Measurements from ENCODE around the gene GALNT18.

The GALNT18 gene

DNA sequence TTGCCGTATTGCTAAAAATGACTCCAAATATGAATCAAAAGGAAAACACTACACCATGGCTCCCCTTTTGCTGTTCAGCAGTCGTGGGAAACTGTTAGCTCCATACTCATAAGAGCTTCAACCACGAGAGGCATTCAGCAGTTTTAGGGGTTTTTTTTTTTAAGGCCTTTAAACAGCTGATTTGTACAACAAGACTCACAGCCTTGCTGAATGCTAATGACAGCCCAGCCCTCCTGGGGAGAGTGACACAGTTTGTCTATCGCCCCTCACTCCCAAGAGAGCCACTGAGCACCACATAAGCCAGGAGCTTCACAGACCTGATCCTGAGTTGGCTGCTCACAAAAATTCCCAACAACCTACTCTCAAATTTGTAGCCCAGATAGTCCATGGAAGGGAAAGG lies 32.4 kb downstream of the GALNT18 start (continued):
- TF ChIP-seq, protein P1, sequence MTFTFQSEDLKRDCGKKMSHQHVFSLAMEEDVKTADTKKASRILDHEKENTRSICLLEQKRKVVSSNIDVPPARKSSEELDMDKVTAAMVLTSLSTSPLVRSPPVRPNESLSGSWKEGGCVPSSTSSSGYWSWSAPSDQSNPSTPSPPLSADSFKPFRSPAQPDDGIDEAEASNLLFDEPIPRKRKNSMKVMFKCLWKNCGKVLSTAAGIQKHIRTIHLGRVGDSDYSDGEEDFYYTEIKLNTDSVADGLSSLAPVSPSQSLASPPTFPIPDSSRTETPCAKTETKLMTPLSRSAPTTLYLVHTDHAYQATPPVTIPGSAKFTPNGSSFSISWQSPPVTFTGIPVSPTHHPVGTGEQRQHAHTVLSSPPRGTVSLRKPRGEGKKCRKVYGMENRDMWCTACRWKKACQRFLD (tag by site-specific recombination; IDR thresholded peaks at IDR 0.05): no peak
- TF ChIP-seq ZNF626 (tag by site-specific recombination; IDR thresholded peaks at IDR 0.05): no peak
- TF ChIP-seq GLIS2 (tag by site-specific recombination; IDR thresholded peaks at IDR 0.05): no peak

DNA sequence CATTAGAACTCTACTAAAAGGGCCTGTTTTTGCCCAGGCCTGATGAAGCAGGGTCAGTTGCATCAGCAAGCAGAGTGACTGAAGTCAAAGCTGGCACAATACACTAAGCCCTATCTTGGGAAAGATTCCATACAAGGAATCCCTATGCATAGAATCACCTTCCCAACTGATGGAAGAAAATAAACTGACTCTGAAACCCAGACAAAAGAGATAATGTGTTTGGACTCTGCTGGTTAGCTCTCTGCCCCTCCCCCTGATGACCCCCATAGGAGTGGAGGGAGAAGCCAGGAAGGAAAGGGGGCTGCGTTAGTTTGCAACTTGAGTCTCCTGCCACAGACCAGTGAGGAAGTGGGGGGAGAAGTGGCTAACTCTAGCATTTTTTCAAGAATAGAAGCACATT lies 32.9 kb downstream of the GALNT18 start:
- Histone ChIP-seq H3K9me3 (ENCODE audit: control insufficient read depth, insufficient read depth, low read depth, low read length) (no peaks in the 10 kb centered on the region), H3K27ac (ENCODE audit: extremely low read depth, low read depth, low read length) (no peak overlapping the region), H3K36me3 (ENCODE audit: control insufficient read depth in 2 of 2, insufficient read depth in 1 of 2, low read length in 2 of 2) (no peaks in the 10 kb centered on the region), H3K4me3 (ENCODE audit: low read depth, low read length) (no peak overlapping the region), H3K4me1 (ENCODE audit: control insufficient read depth, insufficient read depth, low read length) (no peaks in the 10 kb centered on the region; the same call in 1 of the 2 replicates)
- no peak for TF ChIP-seq ZNF510 (tag by site-specific recombination; IDR thresholded peaks at IDR 0.05; ENCODE audit: insufficient replicate concordance)
- TF ChIP-seq GLIS1 (tag by site-specific recombination; IDR thresholded peaks at IDR 0.05): no peak
- TF ChIP-seq ZNF391 (tag by site-specific recombination; IDR thresholded peaks at IDR 0.05; ENCODE audit: borderline replicate concordance, low read depth): no peak
- TF ChIP-seq, protein P2, sequence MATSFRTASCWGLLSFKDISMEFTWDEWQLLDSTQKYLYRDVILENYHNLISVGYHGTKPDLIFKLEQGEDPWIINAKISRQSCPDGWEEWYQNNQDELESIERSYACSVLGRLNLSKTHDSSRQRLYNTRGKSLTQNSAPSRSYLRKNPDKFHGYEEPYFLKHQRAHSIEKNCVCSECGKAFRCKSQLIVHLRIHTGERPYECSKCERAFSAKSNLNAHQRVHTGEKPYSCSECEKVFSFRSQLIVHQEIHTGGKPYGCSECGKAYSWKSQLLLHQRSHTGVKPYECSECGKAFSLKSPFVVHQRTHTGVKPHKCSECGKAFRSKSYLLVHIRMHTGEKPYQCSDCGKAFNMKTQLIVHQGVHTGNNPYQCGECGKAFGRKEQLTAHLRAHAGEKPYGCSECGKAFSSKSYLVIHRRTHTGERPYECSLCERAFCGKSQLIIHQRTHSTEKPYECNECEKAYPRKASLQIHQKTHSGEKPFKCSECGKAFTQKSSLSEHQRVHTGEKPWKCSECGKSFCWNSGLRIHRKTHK (tag by site-specific recombination; IDR thresholded peaks at IDR 0.05): no peak
- TF ChIP-seq, protein P3, sequence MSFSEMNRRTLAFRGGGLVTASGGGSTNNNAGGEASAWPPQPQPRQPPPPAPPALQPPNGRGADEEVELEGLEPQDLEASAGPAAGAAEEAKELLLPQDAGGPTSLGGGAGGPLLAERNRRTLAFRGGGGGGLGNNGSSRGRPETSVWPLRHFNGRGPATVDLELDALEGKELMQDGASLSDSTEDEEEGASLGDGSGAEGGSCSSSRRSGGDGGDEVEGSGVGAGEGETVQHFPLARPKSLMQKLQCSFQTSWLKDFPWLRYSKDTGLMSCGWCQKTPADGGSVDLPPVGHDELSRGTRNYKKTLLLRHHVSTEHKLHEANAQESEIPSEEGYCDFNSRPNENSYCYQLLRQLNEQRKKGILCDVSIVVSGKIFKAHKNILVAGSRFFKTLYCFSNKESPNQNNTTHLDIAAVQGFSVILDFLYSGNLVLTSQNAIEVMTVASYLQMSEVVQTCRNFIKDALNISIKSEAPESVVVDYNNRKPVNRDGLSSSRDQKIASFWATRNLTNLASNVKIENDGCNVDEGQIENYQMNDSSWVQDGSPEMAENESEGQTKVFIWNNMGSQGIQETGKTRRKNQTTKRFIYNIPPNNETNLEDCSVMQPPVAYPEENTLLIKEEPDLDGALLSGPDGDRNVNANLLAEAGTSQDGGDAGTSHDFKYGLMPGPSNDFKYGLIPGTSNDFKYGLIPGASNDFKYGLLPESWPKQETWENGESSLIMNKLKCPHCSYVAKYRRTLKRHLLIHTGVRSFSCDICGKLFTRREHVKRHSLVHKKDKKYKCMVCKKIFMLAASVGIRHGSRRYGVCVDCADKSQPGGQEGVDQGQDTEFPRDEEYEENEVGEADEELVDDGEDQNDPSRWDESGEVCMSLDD (tag by site-specific recombination; IDR thresholded peaks at IDR 0.05): no peak
- TF ChIP-seq ZXDB (tag by site-specific recombination; IDR thresholded peaks at IDR 0.05): no peak
- no peak for TF ChIP-seq MZF1 (tag by site-specific recombination; IDR thresholded peaks at IDR 0.05; ENCODE audit: borderline replicate concordance)
- no peak for TF ChIP-seq ZNF169 (tag by site-specific recombination; IDR thresholded peaks at IDR 0.05)
- TF ChIP-seq ZFP69B (tag by site-specific recombination; IDR thresholded peaks at IDR 0.05): no peak
- TF ChIP-seq ZNF530 (tag by site-specific recombination; IDR thresholded peaks at IDR 0.05; ENCODE audit: low read depth): no peak
- TF ChIP-seq ZNF354C (tag by site-specific recombination; IDR thresholded peaks at IDR 0.05; ENCODE audit: borderline replicate concordance, low read depth): no peak
- TF ChIP-seq ZNF292 (tag by site-specific recombination; IDR thresholded peaks at IDR 0.05; ENCODE audit: borderline replicate concordance, low read depth): no peak
- TF ChIP-seq ZBTB8A (tag by site-specific recombination; IDR thresholded peaks at IDR 0.05): no peak
- CTCF ChIA-PET: no interaction called here
- POLR2A ChIA-PET: no interaction called here

DNA sequence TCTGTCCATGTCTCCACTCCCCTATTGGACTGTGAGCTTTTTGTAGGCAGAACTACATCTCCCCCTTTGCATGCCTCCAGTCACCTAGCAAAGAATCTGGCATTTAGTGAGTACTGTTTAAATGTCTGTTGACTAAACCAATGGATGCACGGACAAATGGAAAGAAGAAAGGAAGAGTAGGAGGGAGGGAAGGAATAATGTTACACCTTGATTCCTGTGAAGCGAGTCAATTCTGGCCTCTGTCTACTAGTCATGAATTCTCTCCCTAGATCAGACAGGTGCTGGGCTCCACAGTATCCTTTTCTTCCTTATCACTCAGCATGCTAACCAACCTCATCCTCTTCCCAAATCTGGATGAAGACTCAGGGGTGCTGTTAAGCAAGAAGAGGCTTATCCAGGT lies 33.6 kb downstream of the GALNT18 start:
- Histone ChIP-seq H3K9me3 (ENCODE audit: control insufficient read depth, insufficient read depth, low read depth, low read length) (no peaks in the 10 kb centered on the region), H3K4me3 (ENCODE audit: low read depth, low read length) (no peak overlapping the region), H3K27ac (ENCODE audit: extremely low read depth, low read depth, low read length) (no peak overlapping the region), H3K36me3 (ENCODE audit: control insufficient read depth in 2 of 2, insufficient read depth in 1 of 2, low read length in 2 of 2) (no peaks in the 10 kb centered on the region), H3K4me1 (ENCODE audit: control insufficient read depth, insufficient read depth, low read length) (no peaks in the 10 kb centered on the region; the same call in 1 of the 2 replicates)
- ChIA-PET CTCF (interaction anchor here (0.5 kb wide), 1 partner anchor 374 kb away, joined by 3 read pairs; no protein-coding TSS in a partner anchor), POLR2A (no interaction called here)
- TF ChIP-seq ZNF768 (tag by site-specific recombination; IDR thresholded peaks at IDR 0.05): no peak
- no peak for TF ChIP-seq ZNF133 (tag by site-specific recombination; IDR thresholded peaks at IDR 0.05)
- TF ChIP-seq ZNF19 (tag by site-specific recombination; IDR thresholded peaks at IDR 0.05; ENCODE audit: low read depth): no peak
- TF ChIP-seq, protein P4, sequence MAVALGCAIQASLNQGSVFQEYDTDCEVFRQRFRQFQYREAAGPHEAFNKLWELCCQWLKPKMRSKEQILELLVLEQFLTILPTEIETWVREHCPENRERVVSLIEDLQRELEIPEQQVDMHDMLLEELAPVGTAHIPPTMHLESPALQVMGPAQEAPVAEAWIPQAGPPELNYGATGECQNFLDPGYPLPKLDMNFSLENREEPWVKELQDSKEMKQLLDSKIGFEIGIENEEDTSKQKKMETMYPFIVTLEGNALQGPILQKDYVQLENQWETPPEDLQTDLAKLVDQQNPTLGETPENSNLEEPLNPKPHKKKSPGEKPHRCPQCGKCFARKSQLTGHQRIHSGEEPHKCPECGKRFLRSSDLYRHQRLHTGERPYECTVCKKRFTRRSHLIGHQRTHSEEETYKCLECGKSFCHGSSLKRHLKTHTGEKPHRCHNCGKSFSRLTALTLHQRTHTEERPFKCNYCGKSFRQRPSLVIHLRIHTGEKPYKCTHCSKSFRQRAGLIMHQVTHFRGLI (tag by site-specific recombination; IDR thresholded peaks at IDR 0.05): no peak
- TF ChIP-seq, protein P5, sequence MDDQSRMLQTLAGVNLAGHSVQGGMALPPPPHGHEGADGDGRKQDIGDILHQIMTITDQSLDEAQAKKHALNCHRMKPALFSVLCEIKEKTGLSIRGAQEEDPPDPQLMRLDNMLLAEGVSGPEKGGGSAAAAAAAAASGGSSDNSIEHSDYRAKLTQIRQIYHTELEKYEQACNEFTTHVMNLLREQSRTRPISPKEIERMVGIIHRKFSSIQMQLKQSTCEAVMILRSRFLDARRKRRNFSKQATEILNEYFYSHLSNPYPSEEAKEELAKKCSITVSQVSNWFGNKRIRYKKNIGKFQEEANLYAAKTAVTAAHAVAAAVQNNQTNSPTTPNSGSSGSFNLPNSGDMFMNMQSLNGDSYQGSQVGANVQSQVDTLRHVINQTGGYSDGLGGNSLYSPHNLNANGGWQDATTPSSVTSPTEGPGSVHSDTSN (CRISPR knock-in tag; IDR thresholded peaks at IDR 0.05): no peak
- no peak for TF ChIP-seq ZXDB (tag by site-specific recombination; IDR thresholded peaks at IDR 0.05)
- TF ChIP-seq, protein P6, sequence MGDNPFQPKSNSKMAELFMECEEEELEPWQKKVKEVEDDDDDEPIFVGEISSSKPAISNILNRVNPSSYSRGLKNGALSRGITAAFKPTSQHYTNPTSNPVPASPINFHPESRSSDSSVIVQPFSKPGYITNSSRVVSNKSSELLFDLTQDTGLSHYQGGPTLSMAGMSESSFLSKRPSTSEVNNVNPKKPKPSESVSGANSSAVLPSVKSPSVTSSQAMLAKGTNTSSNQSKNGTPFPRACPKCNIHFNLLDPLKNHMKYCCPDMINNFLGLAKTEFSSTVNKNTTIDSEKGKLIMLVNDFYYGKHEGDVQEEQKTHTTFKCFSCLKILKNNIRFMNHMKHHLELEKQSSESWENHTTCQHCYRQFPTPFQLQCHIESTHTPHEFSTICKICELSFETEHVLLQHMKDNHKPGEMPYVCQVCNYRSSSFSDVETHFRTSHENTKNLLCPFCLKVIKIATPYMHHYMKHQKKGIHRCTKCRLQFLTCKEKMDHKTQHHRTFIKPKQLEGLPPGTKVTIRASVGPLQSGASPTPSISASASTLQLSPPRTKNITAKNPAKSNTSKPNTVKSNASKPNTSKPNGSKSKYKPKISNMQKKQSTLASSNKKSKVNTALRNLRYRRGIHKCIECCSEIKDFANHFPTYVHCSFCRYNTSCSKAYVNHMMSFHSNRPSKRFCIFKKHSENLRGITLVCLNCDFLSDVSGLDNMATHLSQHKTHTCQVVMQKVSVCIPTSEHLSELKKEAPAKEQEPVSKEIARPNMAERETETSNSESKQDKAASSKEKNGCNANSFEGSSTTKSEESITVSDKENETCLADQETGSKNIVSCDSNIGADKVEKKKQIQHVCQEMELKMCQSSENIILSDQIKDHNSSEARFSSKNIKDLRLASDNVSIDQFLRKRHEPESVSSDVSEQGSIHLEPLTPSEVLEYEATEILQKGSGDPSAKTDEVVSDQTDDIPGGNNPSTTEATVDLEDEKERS (tag by site-specific recombination; IDR thresholded peaks at IDR 0.05): no peak
